Ovary (tissue), 3 donors: Measurements from ENCODE around the gene WIPI1.

Source experiments
- EP300 ChIP-seq: sonication (generic); formaldehyde crosslinking; IDR thresholded peaks from one replicate; pipeline ENCODE4 v1.6.1; 2017; ENCODE audit warnings: antibody characterized with exemption
- POLR2A ChIP-seq: fragments of 450-650 bp; IDR thresholded peaks from one replicate; pipeline ENCODE4 v1.6.1; 2017; ENCODE audit warnings: antibody characterized with exemption, mild to moderate bottlenecking, moderate library complexity
- TF ChIP-seq, protein P1 (sequence below), 3 donors: fragments of 450-650 bp in 2 of 3; fragments of 200-600 bp in 1 of 3; IDR thresholded peaks; one replicate each; pipeline versions ENCODE4 v1.5.1 to v1.8.0; 2016 to 2022; ENCODE audit warnings: antibody characterized with exemption in 3 of 3, mild to moderate bottlenecking in 1 of 3
- donor health status: DM: no; HTN: no; CAD: no.

DNA sequence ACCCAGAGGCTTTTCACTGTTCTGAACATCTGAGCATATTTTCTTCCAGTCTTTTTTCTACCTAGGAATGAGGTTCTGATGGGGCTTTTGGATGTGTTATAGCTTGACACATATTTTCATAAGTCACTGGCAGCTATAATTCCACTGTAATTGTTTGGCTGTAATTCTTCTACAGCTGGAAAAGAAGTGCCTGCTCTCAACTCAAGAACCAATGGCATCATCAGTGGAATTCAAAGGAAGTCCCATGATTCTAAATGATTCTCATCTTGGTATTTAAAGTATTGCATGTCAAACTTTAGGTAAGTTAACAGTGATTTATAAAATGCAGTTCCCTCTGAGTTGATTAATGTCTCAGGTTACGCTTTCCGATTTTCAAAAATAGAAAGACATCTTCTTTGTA is 16.8 kb downstream of the WIPI1 start:
- no peak for TF ChIP-seq POLR2A
- TF ChIP-seq, protein P1, sequence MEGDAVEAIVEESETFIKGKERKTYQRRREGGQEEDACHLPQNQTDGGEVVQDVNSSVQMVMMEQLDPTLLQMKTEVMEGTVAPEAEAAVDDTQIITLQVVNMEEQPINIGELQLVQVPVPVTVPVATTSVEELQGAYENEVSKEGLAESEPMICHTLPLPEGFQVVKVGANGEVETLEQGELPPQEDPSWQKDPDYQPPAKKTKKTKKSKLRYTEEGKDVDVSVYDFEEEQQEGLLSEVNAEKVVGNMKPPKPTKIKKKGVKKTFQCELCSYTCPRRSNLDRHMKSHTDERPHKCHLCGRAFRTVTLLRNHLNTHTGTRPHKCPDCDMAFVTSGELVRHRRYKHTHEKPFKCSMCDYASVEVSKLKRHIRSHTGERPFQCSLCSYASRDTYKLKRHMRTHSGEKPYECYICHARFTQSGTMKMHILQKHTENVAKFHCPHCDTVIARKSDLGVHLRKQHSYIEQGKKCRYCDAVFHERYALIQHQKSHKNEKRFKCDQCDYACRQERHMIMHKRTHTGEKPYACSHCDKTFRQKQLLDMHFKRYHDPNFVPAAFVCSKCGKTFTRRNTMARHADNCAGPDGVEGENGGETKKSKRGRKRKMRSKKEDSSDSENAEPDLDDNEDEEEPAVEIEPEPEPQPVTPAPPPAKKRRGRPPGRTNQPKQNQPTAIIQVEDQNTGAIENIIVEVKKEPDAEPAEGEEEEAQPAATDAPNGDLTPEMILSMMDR (IDR thresholded peaks at IDR 0.05), result no peak
- no peak for TF ChIP-seq EP300
